ENCODE measurements around the gene LY6G6F.

The LY6G6F gene

GRCh38 chr6:31742894-31743293 lies 36.2 kb downstream of the LY6G6F start:
- TF ChIP-seq EP300 (IDR thresholded peaks at IDR 0.05; ENCODE audit: borderline replicate concordance) (no peak), YY1 (IDR thresholded peaks at IDR 0.05; ENCODE audit: low read depth) (no peak), ZBTB7A (IDR thresholded peaks at IDR 0.05; ENCODE audit: low read depth) (no peak)
- TF ChIP-seq, protein P1, sequence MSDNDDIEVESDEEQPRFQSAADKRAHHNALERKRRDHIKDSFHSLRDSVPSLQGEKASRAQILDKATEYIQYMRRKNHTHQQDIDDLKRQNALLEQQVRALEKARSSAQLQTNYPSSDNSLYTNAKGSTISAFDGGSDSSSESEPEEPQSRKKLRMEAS (IDR thresholded peaks at IDR 0.05): no peak
- TF ChIP-seq, protein P2, sequence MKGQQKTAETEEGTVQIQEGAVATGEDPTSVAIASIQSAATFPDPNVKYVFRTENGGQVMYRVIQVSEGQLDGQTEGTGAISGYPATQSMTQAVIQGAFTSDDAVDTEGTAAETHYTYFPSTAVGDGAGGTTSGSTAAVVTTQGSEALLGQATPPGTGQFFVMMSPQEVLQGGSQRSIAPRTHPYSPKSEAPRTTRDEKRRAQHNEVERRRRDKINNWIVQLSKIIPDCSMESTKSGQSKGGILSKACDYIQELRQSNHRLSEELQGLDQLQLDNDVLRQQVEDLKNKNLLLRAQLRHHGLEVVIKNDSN (IDR thresholded peaks at IDR 0.05): no peak

- TF ChIP-seq TAF1 (IDR thresholded peaks at IDR 0.05; ENCODE audit: low read depth) (no peak), ZBTB7A (IDR thresholded peaks at IDR 0.05; ENCODE audit: low read depth) (no peak), TEAD4 (IDR thresholded peaks at IDR 0.05) (no peak), EGR1 (IDR thresholded peaks at IDR 0.05) (no peak), FOXM1 (IDR thresholded peaks at IDR 0.05; ENCODE audit: borderline replicate concordance, low read depth) (no peak), EP300 (IDR thresholded peaks at IDR 0.05; ENCODE audit: borderline replicate concordance) (no peak), CEBPB (IDR thresholded peaks at IDR 0.05) (no peak)
- TF ChIP-seq, protein P1 (IDR thresholded peaks at IDR 0.05): no peak
- TF ChIP-seq, protein P2 (IDR thresholded peaks at IDR 0.05): no peak
Observed at GRCh38 chr6:31744422-31744821, 37.8 kb downstream of the LY6G6F start.

DNA sequence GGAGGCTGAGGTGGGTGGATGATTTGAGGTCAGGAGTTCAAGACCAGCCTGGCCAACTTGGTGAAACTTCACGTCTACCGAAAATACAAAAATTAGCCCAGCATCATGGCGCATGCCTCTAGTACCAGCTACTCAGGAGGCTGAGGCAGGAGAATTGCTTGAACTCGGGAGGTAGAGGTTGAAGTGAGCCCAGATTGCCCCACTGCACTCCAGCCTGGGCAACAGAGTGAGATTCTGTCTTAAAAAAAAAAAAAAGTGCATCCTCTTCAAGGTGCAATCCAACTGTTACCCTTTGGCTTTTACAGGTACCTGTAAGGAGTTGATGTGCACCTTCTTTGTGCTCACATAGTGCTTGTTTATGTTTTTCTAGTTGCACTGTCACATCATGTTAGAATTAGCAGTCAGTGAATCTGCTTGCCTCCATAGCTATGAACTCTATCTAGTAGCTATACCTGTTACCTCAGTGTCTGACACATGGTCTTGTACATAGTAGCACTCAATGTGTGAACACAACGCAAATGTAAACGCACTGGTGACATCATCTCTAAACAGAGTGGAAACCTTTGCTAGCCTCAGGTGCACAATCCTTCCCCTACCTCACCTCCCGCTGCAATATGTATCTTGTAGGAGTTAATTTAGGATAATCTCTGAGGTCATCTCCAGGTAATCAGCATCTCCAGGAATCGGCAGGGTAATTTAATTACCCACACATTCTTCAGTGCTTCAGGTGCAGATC lies 42.8 kb downstream of the LY6G6F start:
- no peak for TF ChIP-seq TCF12 (IDR thresholded peaks at IDR 0.05; ENCODE audit: low read depth)
- TF ChIP-seq, protein P3, sequence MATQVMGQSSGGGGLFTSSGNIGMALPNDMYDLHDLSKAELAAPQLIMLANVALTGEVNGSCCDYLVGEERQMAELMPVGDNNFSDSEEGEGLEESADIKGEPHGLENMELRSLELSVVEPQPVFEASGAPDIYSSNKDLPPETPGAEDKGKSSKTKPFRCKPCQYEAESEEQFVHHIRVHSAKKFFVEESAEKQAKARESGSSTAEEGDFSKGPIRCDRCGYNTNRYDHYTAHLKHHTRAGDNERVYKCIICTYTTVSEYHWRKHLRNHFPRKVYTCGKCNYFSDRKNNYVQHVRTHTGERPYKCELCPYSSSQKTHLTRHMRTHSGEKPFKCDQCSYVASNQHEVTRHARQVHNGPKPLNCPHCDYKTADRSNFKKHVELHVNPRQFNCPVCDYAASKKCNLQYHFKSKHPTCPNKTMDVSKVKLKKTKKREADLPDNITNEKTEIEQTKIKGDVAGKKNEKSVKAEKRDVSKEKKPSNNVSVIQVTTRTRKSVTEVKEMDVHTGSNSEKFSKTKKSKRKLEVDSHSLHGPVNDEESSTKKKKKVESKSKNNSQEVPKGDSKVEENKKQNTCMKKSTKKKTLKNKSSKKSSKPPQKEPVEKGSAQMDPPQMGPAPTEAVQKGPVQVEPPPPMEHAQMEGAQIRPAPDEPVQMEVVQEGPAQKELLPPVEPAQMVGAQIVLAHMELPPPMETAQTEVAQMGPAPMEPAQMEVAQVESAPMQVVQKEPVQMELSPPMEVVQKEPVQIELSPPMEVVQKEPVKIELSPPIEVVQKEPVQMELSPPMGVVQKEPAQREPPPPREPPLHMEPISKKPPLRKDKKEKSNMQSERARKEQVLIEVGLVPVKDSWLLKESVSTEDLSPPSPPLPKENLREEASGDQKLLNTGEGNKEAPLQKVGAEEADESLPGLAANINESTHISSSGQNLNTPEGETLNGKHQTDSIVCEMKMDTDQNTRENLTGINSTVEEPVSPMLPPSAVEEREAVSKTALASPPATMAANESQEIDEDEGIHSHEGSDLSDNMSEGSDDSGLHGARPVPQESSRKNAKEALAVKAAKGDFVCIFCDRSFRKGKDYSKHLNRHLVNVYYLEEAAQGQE (IDR thresholded peaks at IDR 0.05; ENCODE audit: low read depth): no peak
- no peak for TF ChIP-seq RAD21 (IDR thresholded peaks at IDR 0.05; ENCODE audit: low read depth)
- TF ChIP-seq TAF1 (IDR thresholded peaks at IDR 0.05; ENCODE audit: low read depth): no peak
- TF ChIP-seq, protein P1 (IDR thresholded peaks at IDR 0.05): no peak
- TF ChIP-seq CEBPB (IDR thresholded peaks at IDR 0.05): no peak
- no peak for TF ChIP-seq NFIC (IDR thresholded peaks at IDR 0.05)
- TF ChIP-seq YY1 (IDR thresholded peaks at IDR 0.05; ENCODE audit: low read depth): no peak
- TF ChIP-seq, protein P2 (IDR thresholded peaks at IDR 0.05): no peak
- TF ChIP-seq CREB1 (IDR thresholded peaks at IDR 0.05; ENCODE audit: low read depth): no peak
- TF ChIP-seq FOXM1 (IDR thresholded peaks at IDR 0.05; ENCODE audit: borderline replicate concordance, low read depth): no peak
- no peak for TF ChIP-seq TEAD4 (IDR thresholded peaks at IDR 0.05)
- no peak for TF ChIP-seq EGR1 (IDR thresholded peaks at IDR 0.05)
- no peak for TF ChIP-seq ZBTB7A (IDR thresholded peaks at IDR 0.05; ENCODE audit: low read depth)

DNA sequence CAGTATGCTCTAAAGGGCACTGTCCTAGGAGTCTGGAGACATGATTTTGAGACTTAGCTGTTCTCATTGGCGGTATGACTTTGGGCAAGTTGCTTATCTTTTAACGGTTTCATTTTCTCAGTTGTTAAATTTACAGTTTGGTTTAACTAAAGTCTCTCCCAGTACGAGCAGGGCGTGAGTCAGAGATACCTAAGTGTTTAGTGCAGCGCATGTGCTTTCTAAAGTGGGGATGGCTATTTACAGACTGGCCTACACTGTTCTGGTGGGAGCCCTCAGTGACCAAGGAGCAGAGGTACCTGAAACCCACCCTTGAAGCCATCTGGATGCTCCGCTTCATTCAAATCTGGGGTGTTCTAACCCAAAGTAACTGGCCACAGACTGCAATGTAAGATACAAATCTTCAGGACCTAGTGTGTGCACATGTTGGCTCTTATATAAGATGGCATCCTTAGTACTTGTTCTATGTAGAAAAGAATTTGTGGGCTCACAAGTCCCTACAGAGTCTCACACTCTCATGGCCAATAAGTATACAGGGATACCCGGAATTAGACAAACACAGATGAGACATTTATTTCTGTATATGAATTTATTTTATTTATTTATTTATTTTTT lies 43.9 kb downstream of the LY6G6F start:
- TF ChIP-seq EP300 (IDR thresholded peaks at IDR 0.05; ENCODE audit: borderline replicate concordance) (no peak), TCF12 (IDR thresholded peaks at IDR 0.05; ENCODE audit: low read depth) (no peak), CREB1 (IDR thresholded peaks at IDR 0.05; ENCODE audit: low read depth) (no peak), RAD21 (IDR thresholded peaks at IDR 0.05; ENCODE audit: low read depth) (no peak), TAF1 (IDR thresholded peaks at IDR 0.05; ENCODE audit: low read depth) (no peak), YY1 (IDR thresholded peaks at IDR 0.05; ENCODE audit: low read depth) (no peak), ZBTB7A (IDR thresholded peaks at IDR 0.05; ENCODE audit: low read depth) (no peak), CEBPB (IDR thresholded peaks at IDR 0.05) (no peak), NFIC (IDR thresholded peaks at IDR 0.05) (no peak)
- TF ChIP-seq, protein P3 (IDR thresholded peaks at IDR 0.05; ENCODE audit: low read depth): no peak
- TF ChIP-seq, protein P2 (IDR thresholded peaks at IDR 0.05): no peak
- TF ChIP-seq, protein P1 (IDR thresholded peaks at IDR 0.05): no peak

Measured in Ishikawa (cell line).